Right lobe of liver (tissue), 4 donors: ENCODE measurements around the gene HLA-DMA.

ENCODE experiments used
- POLR2A ChIP-seq: fragments of 450-650 bp; IDR thresholded peaks from one replicate; pipeline ENCODE4 v1.6.1; 2017; ENCODE audit warnings: antibody characterized with exemption, mild to moderate bottlenecking
- TF ChIP-seq, protein P1 (sequence below), 4 donors: fragments of 200-600 bp in 3 of 4; fragments of 450-650 bp in 1 of 4; IDR thresholded peaks; one replicate each; pipeline versions ENCODE4 v1.5.1 to v1.8.0; 2016 to 2022; ENCODE audit warnings: antibody characterized with exemption in 4 of 4, mild to moderate bottlenecking in 2 of 4
- donor health status: DM: no; HTN: no; CAD: no.
- donor health status: DM: no; HTN: no; CAD: no.
- donor health status: DM: no; HTN: yes; CAD: no.

DNA sequence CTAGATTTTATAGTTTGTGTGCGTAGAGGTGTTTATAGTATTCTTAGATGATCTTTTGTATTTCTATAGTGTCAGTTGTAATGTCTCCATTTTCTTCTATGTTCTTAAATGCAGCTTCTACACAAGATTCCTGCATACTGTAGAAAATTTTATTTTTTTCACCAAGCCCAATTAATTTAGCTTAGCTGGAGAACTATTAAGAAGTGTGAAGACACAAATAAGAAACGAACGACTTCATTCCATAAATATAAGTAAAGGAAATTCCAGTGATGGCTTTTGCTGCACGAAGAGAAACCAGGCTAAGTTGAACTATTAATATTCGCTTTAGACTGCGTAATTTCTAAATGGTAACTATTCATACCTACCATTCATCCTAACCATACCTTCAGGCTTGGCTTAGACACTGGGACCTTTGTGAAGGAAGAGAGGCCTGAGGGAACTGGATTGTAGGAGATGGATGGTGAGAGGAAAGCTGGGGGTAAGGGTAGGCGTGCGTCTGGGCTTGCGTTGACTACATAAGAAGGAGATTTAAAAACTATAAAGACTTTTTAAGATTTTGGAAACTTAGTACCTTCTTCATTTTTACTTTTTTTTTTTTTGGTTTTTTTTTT, 40.6 kb upstream of the HLA-DMA start:
- TF ChIP-seq, protein P1, sequence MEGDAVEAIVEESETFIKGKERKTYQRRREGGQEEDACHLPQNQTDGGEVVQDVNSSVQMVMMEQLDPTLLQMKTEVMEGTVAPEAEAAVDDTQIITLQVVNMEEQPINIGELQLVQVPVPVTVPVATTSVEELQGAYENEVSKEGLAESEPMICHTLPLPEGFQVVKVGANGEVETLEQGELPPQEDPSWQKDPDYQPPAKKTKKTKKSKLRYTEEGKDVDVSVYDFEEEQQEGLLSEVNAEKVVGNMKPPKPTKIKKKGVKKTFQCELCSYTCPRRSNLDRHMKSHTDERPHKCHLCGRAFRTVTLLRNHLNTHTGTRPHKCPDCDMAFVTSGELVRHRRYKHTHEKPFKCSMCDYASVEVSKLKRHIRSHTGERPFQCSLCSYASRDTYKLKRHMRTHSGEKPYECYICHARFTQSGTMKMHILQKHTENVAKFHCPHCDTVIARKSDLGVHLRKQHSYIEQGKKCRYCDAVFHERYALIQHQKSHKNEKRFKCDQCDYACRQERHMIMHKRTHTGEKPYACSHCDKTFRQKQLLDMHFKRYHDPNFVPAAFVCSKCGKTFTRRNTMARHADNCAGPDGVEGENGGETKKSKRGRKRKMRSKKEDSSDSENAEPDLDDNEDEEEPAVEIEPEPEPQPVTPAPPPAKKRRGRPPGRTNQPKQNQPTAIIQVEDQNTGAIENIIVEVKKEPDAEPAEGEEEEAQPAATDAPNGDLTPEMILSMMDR (IDR thresholded peaks at IDR 0.05), result no peak
- no peak for TF ChIP-seq POLR2A
